Measurements from ENCODE around the gene GAL3ST2.

The GAL3ST2 gene

GRCh38 chr2:241793385-241793784 is 16.8 kb downstream of the GAL3ST2 start:
- Histone ChIP-seq H3K4me3 (IDR thresholded peaks at IDR 0.05; ENCODE audit: insufficient read depth, low read depth, low read length) (no peak overlapping the region), H3K4me2 (no peak overlapping the region), H3K79me2 (ENCODE audit: insufficient read depth, low read depth) (no peaks in the 10 kb centered on the region), H3K27ac (no peak overlapping the region), H3K27me3 (ENCODE audit: insufficient read depth, low read depth) (no peaks in the 10 kb centered on the region; the same call in 1 of the 2 replicates), H3K36me3 (ENCODE audit: insufficient read depth) (no peaks in the 10 kb centered on the region), H3K9ac (no peak overlapping the region), H4K20me1 (ENCODE audit: insufficient read depth) (no peaks in the 10 kb centered on the region), H3K4me1 (ENCODE audit: low read depth, poor library complexity, severe bottlenecking) (no peaks in the 10 kb centered on the region), H2AFZ (ENCODE audit: low read depth) (no peak overlapping the region)
- TF ChIP-seq, protein P1, sequence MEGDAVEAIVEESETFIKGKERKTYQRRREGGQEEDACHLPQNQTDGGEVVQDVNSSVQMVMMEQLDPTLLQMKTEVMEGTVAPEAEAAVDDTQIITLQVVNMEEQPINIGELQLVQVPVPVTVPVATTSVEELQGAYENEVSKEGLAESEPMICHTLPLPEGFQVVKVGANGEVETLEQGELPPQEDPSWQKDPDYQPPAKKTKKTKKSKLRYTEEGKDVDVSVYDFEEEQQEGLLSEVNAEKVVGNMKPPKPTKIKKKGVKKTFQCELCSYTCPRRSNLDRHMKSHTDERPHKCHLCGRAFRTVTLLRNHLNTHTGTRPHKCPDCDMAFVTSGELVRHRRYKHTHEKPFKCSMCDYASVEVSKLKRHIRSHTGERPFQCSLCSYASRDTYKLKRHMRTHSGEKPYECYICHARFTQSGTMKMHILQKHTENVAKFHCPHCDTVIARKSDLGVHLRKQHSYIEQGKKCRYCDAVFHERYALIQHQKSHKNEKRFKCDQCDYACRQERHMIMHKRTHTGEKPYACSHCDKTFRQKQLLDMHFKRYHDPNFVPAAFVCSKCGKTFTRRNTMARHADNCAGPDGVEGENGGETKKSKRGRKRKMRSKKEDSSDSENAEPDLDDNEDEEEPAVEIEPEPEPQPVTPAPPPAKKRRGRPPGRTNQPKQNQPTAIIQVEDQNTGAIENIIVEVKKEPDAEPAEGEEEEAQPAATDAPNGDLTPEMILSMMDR (conservative IDR thresholded peaks at IDR 0.05; ENCODE audit: low read depth, low read length), result no peak

GRCh38 chr2:241794250-241794823 is 17.7 kb downstream of the GAL3ST2 start:
- Histone ChIP-seq H3K79me2 (ENCODE audit: insufficient read depth, low read depth) (no peaks in the 10 kb centered on the region), H4K20me1 (ENCODE audit: insufficient read depth) (no peaks in the 10 kb centered on the region), H3K27me3 (ENCODE audit: insufficient read depth, low read depth) (no peaks in the 10 kb centered on the region; the same call in 1 of the 2 replicates), H2AFZ (ENCODE audit: low read depth) (no peak overlapping the region), H3K4me1 (ENCODE audit: low read depth, poor library complexity, severe bottlenecking) (no peaks in the 10 kb centered on the region), H3K9ac (no peak overlapping the region), H3K4me3 (IDR thresholded peaks at IDR 0.05; ENCODE audit: insufficient read depth, low read depth, low read length) (no peak overlapping the region), H3K27ac (no peak overlapping the region), H3K4me2 (no peak overlapping the region), H3K36me3 (ENCODE audit: insufficient read depth) (no peaks in the 10 kb centered on the region)
- TF ChIP-seq, protein P1 (conservative IDR thresholded peaks at IDR 0.05; ENCODE audit: low read depth, low read length), result no peak

- Histone ChIP-seq H3K79me2 (ENCODE audit: insufficient read depth, low read depth) (no peaks in the 10 kb centered on the region), H3K4me1 (ENCODE audit: low read depth, poor library complexity, severe bottlenecking) (no peaks in the 10 kb centered on the region), H4K20me1 (ENCODE audit: insufficient read depth) (no peaks in the 10 kb centered on the region), H3K36me3 (ENCODE audit: insufficient read depth) (no peaks in the 10 kb centered on the region), H2AFZ (ENCODE audit: low read depth) (no peak overlapping the region), H3K9ac (no peak overlapping the region), H3K27me3 (ENCODE audit: insufficient read depth, low read depth) (no peaks in the 10 kb centered on the region; the same call in 1 of the 2 replicates), H3K4me3 (IDR thresholded peaks at IDR 0.05; ENCODE audit: insufficient read depth, low read depth, low read length) (no peak overlapping the region), H3K4me2 (no peak overlapping the region), H3K27ac (no peak overlapping the region)
- TF ChIP-seq, protein P1 (conservative IDR thresholded peaks at IDR 0.05; ENCODE audit: low read depth, low read length), result no peak
Observed at GRCh38 chr2:241795021-241795999, 18.7 kb downstream of the GAL3ST2 start.

DNA sequence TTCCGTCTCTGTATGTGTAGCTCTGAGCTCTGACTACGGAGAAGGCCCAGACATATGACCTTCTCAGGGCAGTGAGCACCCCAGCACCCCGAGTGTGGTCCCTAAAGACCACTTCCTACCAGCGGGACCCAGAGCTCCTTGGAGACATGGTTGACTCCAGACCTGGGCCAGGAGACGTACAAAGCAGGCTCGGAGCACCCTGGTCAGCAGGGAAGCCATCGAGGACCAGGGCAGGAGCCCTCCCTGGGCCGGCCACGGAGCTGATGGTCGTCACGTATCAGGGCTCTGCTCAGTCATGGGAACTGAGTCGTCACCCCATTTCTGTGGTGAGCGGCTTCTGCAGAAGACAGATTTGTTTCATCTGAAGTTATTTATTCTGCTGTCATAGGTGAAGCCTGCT is 19.6 kb downstream of the GAL3ST2 start:
- Histone ChIP-seq H3K79me2 (ENCODE audit: insufficient read depth, low read depth) (no peaks in the 10 kb centered on the region), H3K4me2 (no peak overlapping the region), H3K36me3 (ENCODE audit: insufficient read depth) (no peaks in the 10 kb centered on the region), H3K27ac (no peak overlapping the region), H3K4me3 (IDR thresholded peaks at IDR 0.05; ENCODE audit: insufficient read depth, low read depth, low read length) (no peak overlapping the region), H3K27me3 (ENCODE audit: insufficient read depth, low read depth) (no peaks in the 10 kb centered on the region; the same call in 1 of the 2 replicates), H3K4me1 (ENCODE audit: low read depth, poor library complexity, severe bottlenecking) (no peaks in the 10 kb centered on the region), H3K9ac (no peak overlapping the region), H4K20me1 (ENCODE audit: insufficient read depth) (no peaks in the 10 kb centered on the region), H2AFZ (ENCODE audit: low read depth) (no peak overlapping the region)
- TF ChIP-seq, protein P1 (conservative IDR thresholded peaks at IDR 0.05; ENCODE audit: low read depth, low read length), result no peak
